HepG2 (cell line): ENCODE measurements around the gene SNRPD3. TPM values are rescaled to one million over a fixed set of nuclear protein-coding genes. Genes with fewer than 3 reads are reported as not detected.

Experiments used
- ARID3A ChIP-seq: IDR thresholded peaks from 2 replicates; pipeline ENCODE4 v1.6.1; 2012; ENCODE audit warnings: low read depth, low read length, improper control_type of control experiment
- ATF5 ChIP-seq: sonication (generic); formaldehyde crosslinking; IDR thresholded peaks from 2 replicates; pipeline ENCODE4 v1.4.0; 2020; ENCODE audit warnings: mild to moderate bottlenecking, low read depth, missing genetic modification reagents
- CEBPG ChIP-seq: IDR thresholded peaks from 2 replicates; pipeline ENCODE4 v1.6.1; 2016
- ELK4 ChIP-seq: sonication (generic); formaldehyde crosslinking; IDR thresholded peaks from 2 replicates; pipeline ENCODE4 v1.9.0; 2021; ENCODE audit warnings: missing genetic modification reagents, borderline replicate concordance
- HIC2 ChIP-seq: sonication (generic); formaldehyde crosslinking; IDR thresholded peaks from 2 replicates; pipeline ENCODE4 v1.9.0; 2022; ENCODE audit warnings: low read depth, missing genetic modification reagents
- HNRNPL ChIP-seq: fragments of 200-400 bp; formaldehyde crosslinking; IDR thresholded peaks from 2 replicates; pipeline ENCODE4 v1.6.1; 2017; ENCODE audit warnings: mild to moderate bottlenecking, low read depth, low read length
- KMT2B ChIP-seq: IDR thresholded peaks from 2 replicates; pipeline ENCODE4 v1.6.1; 2016; ENCODE audit warnings: missing genetic modification reagents, missing compliant biosample characterization
- SNAI1 ChIP-seq: sonication (generic); formaldehyde crosslinking; IDR thresholded peaks from 2 replicates; pipeline ENCODE4 v1.5.0; 2020; ENCODE audit warnings: mild to moderate bottlenecking, missing genetic modification reagents, borderline replicate concordance
- ZFP90 ChIP-seq: sonication (generic); formaldehyde crosslinking; IDR thresholded peaks from 2 replicates; pipeline ENCODE4 v1.8.0; 2022; ENCODE audit warnings: missing genetic modification reagents, mild to moderate bottlenecking, inconsistent platforms, borderline replicate concordance
- ZFP91 ChIP-seq: sonication (generic); formaldehyde crosslinking; IDR thresholded peaks from 2 replicates; pipeline ENCODE4 v1.9.0; 2022; ENCODE audit warnings: missing genetic modification reagents, mild to moderate bottlenecking, borderline replicate concordance
- ZKSCAN8 ChIP-seq: IDR thresholded peaks from 2 replicates; pipeline ENCODE4 v1.6.1; 2016; ENCODE audit warnings: borderline replicate concordance, missing genetic modification reagents, missing compliant biosample characterization
- ZNF841 ChIP-seq: sonication (generic); formaldehyde crosslinking; IDR thresholded peaks from 2 replicates; pipeline ENCODE4 v1.8.1; 2023; ENCODE audit warnings: missing genetic modification reagents, borderline replicate concordance
- polyA plus RNA-seq, 8 experiments: library from polyadenylated mRNA; depleted of rRNA in 3 of 8; stranded (reverse) in 7 of 8; unstranded in 1 of 8; fragments of >200 nt; fragmentation: Illumina TruSeq in 4 of 8; extraction: Trizol in 4 of 8; gene quantifications; 2 replicates each; pipeline versions ENCODE4 v1.2.1 to v1.2.3, GENCODE V29; 2011 to 2016; ENCODE audit warnings: low read depth in 4 of 8, missing spikeins in 1 of 8, mixed read lengths in 1 of 8; ENCODE audit not compliant: insufficient read depth in 1 of 8
- total RNA-seq, 5 experiments: library from RNA; depleted of rRNA; stranded (reverse); fragments of >200 nt; fragmentation: Illumina TruSeq; extraction: Trizol; gene quantifications; 2 replicates each; pipeline ENCODE4 v1.2.3, GENCODE V29; 2016; ENCODE audit warnings: low read depth in 1 of 5
- TF ChIP-seq, protein P1 (sequence below), 2 experiments: sonication (generic) in 1 of 2; formaldehyde crosslinking in 1 of 2; IDR thresholded peaks; 2 replicates each; pipeline versions ENCODE4 v1.4.0 to v1.6.1; 2018 to 2020; ENCODE audit warnings: missing genetic modification reagents in 2 of 2, borderline replicate concordance in 1 of 2, low read depth in 1 of 2, mild to moderate bottlenecking in 1 of 2, missing biosample characterization in 1 of 2
- TF ChIP-seq, protein P2 (sequence below): sonication (generic); formaldehyde crosslinking; IDR thresholded peaks from 2 replicates; pipeline ENCODE4 v1.4.0; 2020; ENCODE audit warnings: missing genetic modification reagents

The SNRPD3 gene
- total and polyA plus RNA-seq, 2 of the 13 experiments (the other 11 are each of a cell fraction or from before 2014, with no cell fraction given), result 110 to 209 TPM

DNA sequence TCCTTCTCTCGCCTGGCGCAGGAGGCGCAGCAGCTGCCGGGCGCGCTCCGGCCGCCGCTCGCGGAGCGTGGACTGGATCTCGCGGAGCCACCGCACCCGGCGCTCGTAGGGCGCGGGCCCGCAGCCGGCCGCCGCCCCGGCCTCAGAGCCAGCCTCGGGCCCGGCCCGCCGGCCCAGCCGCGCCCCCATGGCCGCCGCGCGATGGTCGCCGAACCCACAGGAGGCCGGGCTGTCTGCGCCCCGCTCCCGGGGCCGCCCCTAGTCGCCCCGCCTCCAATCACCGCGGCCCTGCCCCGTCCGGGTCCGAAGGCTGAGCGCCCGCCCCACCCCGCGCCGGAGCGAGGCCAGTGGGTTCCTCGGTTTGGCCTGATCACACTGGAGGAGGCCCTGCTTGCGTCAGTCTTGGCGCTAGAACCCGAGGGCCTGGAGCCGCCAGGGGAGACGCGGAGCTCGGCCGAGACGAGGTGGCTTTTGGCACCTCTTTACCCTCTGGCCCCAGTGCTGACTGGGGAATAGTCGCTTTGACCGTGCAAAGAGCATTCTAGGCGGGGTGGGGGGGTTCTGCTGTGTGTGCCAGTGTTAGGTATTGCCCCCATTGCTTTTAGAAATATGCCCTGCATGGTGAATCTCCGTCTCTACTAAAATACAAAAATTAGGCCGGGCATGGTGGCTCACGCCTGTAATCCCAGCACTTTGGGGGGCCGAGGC lies 37.2 kb downstream of the SNRPD3 start, which contains the start of gene LRRC75B (continued):
- TF ChIP-seq, protein P1, sequence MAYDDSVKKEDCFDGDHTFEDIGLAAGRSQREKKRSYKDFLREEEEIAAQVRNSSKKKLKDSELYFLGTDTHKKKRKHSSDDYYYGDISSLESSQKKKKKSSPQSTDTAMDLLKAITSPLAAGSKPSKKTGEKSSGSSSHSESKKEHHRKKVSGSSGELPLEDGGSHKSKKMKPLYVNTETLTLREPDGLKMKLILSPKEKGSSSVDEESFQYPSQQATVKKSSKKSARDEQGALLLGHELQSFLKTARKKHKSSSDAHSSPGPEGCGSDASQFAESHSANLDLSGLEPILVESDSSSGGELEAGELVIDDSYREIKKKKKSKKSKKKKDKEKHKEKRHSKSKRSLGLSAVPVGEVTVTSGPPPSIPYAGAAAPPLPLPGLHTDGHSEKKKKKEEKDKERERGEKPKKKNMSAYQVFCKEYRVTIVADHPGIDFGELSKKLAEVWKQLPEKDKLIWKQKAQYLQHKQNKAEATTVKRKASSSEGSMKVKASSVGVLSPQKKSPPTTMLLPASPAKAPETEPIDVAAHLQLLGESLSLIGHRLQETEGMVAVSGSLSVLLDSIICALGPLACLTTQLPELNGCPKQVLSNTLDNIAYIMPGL (CRISPR knock-in tag; IDR thresholded peaks at IDR 0.05; ENCODE audit: borderline replicate concordance in 1 of 2, low read depth in 1 of 2), result peak; percentile 79 to 84; a peak in 3 of 4 replicates
- peak; percentile 67 for TF ChIP-seq ZFP91 (CRISPR knock-in tag)
- TF ChIP-seq KMT2B (CRISPR knock-in tag), result no peak
- no peak for TF ChIP-seq ATF5
- no peak for TF ChIP-seq ELK4 (CRISPR knock-in tag)
- TF ChIP-seq SNAI1 (CRISPR knock-in tag), result no peak
- TF ChIP-seq HIC2, result no peak
- peak; percentile 76; the same call in 1 of the 2 replicates for TF ChIP-seq HNRNPL
- no peak for TF ChIP-seq ARID3A
- TF ChIP-seq CEBPG (CRISPR knock-in tag), result peak; percentile 93
- 0 out of 2 replicates have a peak, but pooled peaks have one; percentile 43 for TF ChIP-seq ZFP90
- TF ChIP-seq ZNF841 (CRISPR knock-in tag), result no peak
- no peak for TF ChIP-seq ZKSCAN8 (CRISPR knock-in tag)
- TF ChIP-seq, protein P2, sequence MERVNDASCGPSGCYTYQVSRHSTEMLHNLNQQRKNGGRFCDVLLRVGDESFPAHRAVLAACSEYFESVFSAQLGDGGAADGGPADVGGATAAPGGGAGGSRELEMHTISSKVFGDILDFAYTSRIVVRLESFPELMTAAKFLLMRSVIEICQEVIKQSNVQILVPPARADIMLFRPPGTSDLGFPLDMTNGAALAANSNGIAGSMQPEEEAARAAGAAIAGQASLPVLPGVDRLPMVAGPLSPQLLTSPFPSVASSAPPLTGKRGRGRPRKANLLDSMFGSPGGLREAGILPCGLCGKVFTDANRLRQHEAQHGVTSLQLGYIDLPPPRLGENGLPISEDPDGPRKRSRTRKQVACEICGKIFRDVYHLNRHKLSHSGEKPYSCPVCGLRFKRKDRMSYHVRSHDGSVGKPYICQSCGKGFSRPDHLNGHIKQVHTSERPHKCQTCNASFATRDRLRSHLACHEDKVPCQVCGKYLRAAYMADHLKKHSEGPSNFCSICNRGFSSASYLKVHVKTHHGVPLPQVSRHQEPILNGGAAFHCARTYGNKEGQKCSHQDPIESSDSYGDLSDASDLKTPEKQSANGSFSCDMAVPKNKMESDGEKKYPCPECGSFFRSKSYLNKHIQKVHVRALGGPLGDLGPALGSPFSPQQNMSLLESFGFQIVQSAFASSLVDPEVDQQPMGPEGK (CRISPR knock-in tag), result peak; percentile 78
